GM18519 (cell line): ENCODE data around the gene MTFMT.
"Not testable (repeated sequence)": the region's sequence is repeated elsewhere in the genome, so short reads cannot be mapped to it uniquely, and the experiment has no call there.

Experiments
- ATAC-seq: cut with Tn5 transposase; IDR thresholded peaks from one replicate; pipeline ENCODE4 v1.9.1; 2021; ENCODE audit warnings: mild to moderate bottlenecking, moderate library complexity; ENCODE audit not compliant: unreplicated experiment, low FRiP score

MTFMT gene

GRCh38 chr15:65028921-65029735, at the start of gene MTFMT:
Gene MTFMT, minus strand, starts transcription at chr15:65029639. Its CDS starts 26 bp downstream, at chr15:65029613.
- ATAC-seq, result peak; percentile 51

GRCh38 chr15:65077981-65078352, 48.5 kb upstream of the MTFMT start:
- no peak for ATAC-seq

- ATAC-seq, result no peak
These were observed 48.0 kb upstream of the MTFMT start for GRCh38 chr15:65077291-65077980.

GRCh38 chr15:65076486-65077290, 47.2 kb upstream of the MTFMT start, which contains the start of gene KBTBD13:
Gene KBTBD13, plus strand, starts transcription at chr15:65076746. Its CDS starts 70 bp downstream, at chr15:65076816.
- no peak for ATAC-seq

- ATAC-seq, result not testable (repeated sequence)
These were observed 46.4 kb upstream of the MTFMT start for GRCh38 chr15:65075607-65076395.

- ATAC-seq, result not testable (repeated sequence)
These were observed 45.5 kb upstream of the MTFMT start for GRCh38 chr15:65074946-65075345.

- no peak for ATAC-seq
These were observed 43.2 kb upstream of the MTFMT start for GRCh38 chr15:65072617-65073016.

- ATAC-seq, result no peak
These were observed 42.6 kb upstream of the MTFMT start for GRCh38 chr15:65072027-65072426.

- ATAC-seq, result no peak
These were observed 42.0 kb upstream of the MTFMT start for GRCh38 chr15:65071381-65071811.

- ATAC-seq, result no peak
These were observed 40.5 kb upstream of the MTFMT start for GRCh38 chr15:65069779-65070546.

GRCh38 chr15:65069179-65069578, 39.7 kb upstream of the MTFMT start:
- ATAC-seq, result no peak

GRCh38 chr15:65068403-65068788, 39.0 kb upstream of the MTFMT start:
- ATAC-seq, result no peak

GRCh38 chr15:65067645-65068402, 38.4 kb upstream of the MTFMT start, which contains the start of gene RASL12:
Gene RASL12, minus strand, starts transcription at chr15:65067991. Its CDS starts 156 bp downstream, at chr15:65067835.
- no peak for ATAC-seq

GRCh38 chr15:65067317-65067644, 37.8 kb upstream of the MTFMT start:
- no peak for ATAC-seq

GRCh38 chr15:65066635-65067316, 37.3 kb upstream of the MTFMT start:
- ATAC-seq, result no peak

GRCh38 chr15:65066001-65066634, 36.7 kb upstream of the MTFMT start:
- no peak for ATAC-seq

GRCh38 chr15:65062726-65063125, 33.3 kb upstream of the MTFMT start:
- no peak for ATAC-seq

GRCh38 chr15:65062061-65062460, 32.6 kb upstream of the MTFMT start:
- ATAC-seq, result no peak
